ENCODE measurements around the gene RMDN2. TPM values are rescaled to one million over a fixed set of nuclear protein-coding genes. Genes with fewer than 3 reads are reported as not detected.
"Not testable (repeated sequence)": the region's sequence is repeated elsewhere in the genome, so short reads cannot be mapped to it uniquely, and the experiment has no call there.

RMDN2 gene
- total and polyA plus RNA-seq, 10 donors, result 10.8 to 57.1 (median 29.6) TPM

DNA sequence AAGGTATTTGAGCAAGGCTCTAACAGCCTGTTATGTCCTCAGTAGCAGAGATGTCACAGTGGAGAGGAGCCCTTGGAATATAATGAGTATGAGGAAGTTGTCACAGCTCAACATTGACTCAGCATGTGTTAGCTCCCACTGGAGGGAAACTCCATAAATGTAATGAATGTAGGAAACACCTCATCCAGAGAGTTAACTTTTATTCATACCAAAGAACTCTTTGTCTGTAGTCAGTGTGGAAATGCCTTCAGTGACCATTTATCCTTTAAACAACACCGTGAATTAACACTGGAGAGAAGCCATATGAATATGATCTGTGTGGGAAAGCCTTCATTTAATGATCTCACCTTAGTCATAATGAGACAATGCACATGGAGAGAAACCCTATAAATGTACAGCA lies 91.1 kb downstream of the RMDN2 start:
- peaks cover 0 to 51% (median 2%) of the 10 kb centered on the region in 6 donors for H3K36me3 ChIP-seq
- TF ChIP-seq, protein P1, sequence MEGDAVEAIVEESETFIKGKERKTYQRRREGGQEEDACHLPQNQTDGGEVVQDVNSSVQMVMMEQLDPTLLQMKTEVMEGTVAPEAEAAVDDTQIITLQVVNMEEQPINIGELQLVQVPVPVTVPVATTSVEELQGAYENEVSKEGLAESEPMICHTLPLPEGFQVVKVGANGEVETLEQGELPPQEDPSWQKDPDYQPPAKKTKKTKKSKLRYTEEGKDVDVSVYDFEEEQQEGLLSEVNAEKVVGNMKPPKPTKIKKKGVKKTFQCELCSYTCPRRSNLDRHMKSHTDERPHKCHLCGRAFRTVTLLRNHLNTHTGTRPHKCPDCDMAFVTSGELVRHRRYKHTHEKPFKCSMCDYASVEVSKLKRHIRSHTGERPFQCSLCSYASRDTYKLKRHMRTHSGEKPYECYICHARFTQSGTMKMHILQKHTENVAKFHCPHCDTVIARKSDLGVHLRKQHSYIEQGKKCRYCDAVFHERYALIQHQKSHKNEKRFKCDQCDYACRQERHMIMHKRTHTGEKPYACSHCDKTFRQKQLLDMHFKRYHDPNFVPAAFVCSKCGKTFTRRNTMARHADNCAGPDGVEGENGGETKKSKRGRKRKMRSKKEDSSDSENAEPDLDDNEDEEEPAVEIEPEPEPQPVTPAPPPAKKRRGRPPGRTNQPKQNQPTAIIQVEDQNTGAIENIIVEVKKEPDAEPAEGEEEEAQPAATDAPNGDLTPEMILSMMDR (IDR thresholded peaks at IDR 0.05 in 8 of 11, conservative IDR thresholded peaks at IDR 0.05 in 3 of 11), result no peak
- no peak for TF ChIP-seq POLR2AphosphoS5 (IDR thresholded peaks at IDR 0.05)
- H3K27ac ChIP-seq, result no peak overlapping the region
- intact Hi-C loops (cut with DNase I; ENCODE audit: low total_unique reads), result no loop called here
- no peaks in the 10 kb centered on the region for H3K27me3 ChIP-seq (replicated peaks in 1 of 7)
- peaks cover 0 to 9% (median 0%) of the 10 kb centered on the region in 8 donors for H3K9me3 ChIP-seq
- WGBS, 5 donors, result 89 to 98% (median 93%) methylated on average over 1 of the region's 1 CpG
- no peak for DNase-seq
- H3K4me1 ChIP-seq, result no peaks in the 10 kb centered on the region
- no peak overlapping the region for H3K4me3 ChIP-seq

DNA sequence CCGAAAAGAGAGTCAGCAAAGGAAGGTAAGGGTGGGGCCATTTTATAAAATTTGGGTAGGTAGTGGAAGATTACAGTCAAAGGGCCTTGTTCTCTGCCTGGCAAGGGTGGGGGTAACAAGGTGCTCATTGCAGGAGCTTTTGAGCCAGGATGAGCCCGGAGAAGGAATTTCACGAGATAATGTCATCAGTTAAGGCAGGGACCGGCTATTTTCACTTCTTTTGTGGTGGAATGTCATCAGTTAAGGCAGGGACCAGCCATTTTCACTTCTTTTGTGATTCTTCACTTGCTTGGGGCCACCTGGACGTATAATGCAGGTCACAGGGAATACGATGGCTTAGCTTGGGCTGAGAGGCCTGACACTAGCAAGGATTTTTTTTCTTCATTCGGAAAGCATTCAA lies 92.7 kb downstream of the RMDN2 start:
- intact Hi-C loops (cut with DNase I; ENCODE audit: low total_unique reads), result no loop called here
- Histone ChIP-seq H3K27me3 (replicated peaks in 1 of 7) (no peaks in the 10 kb centered on the region), H3K9me3 (peaks cover 0 to 9% (median 0%) of the 10 kb centered on the region in 8 donors), H3K36me3 (peaks cover 0 to 38% (median 2%) of the 10 kb centered on the region in 6 donors), H3K27ac (no peak overlapping the region), H3K4me3 (no peak overlapping the region), H3K4me1 (no peaks in the 10 kb centered on the region)
- WGBS, 5 donors, result 83 to 98% (median 86%) methylated on average over 7 of the region's 7 CpGs
- DNase-seq, result no peak
- TF ChIP-seq POLR2AphosphoS5 (IDR thresholded peaks at IDR 0.05), result no peak
- TF ChIP-seq, protein P1 (IDR thresholded peaks at IDR 0.05 in 8 of 11, conservative IDR thresholded peaks at IDR 0.05 in 3 of 11), result no peak
- TF ChIP-seq POLR2A (IDR thresholded peaks at IDR 0.05), result no peak

DNA sequence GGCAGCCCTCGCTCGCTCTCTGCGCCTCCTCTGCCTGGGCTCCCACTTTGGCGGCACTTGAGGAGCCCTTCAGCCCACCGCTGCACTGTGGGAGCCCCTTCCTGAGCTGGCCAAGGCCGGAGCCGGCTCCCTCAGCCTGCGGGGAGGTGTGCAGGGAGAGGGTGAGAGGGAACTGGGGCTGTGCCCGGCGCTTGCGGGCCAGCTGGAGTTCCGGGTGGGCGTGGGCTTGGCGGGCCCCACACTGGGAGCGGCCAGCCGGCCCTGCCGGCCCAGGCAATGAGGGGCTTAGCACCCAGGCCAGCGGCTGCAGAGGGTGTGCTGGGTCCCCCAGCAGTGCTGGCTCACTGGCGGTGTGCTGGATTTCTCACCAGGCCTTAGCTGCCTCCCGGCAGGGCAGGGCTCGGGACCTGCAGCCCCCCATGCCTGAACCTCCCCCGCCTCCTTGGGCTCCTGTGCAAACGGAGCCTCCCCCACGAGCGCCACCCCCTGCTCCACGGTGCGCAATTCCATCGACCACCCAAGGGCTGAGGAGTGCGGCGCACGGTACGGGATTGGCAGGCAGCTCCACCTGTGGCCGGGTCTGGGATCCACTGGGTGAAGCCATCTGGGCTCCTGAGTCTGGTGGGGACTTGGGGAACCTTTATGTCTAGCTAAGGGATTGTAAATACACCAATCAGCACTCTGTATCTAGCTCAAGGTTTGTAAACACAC lies 95.4 kb downstream of the RMDN2 start:
- H3K36me3 ChIP-seq, result peaks cover 0 to 25% (median 2%) of the 10 kb centered on the region in 6 donors
- DNase-seq; H3K9me3 ChIP-seq; H3K4me1 ChIP-seq; H3K27me3 ChIP-seq (replicated peaks in 1 of 7); intact Hi-C loops (cut with DNase I; ENCODE audit: low total_unique reads); H3K4me3 ChIP-seq; H3K27ac ChIP-seq: not testable (repeated sequence)
- WGBS, 5 donors, result 96 to 99% (median 97%) methylated on average over 6 to 33 of the region's 33 CpGs

DNA sequence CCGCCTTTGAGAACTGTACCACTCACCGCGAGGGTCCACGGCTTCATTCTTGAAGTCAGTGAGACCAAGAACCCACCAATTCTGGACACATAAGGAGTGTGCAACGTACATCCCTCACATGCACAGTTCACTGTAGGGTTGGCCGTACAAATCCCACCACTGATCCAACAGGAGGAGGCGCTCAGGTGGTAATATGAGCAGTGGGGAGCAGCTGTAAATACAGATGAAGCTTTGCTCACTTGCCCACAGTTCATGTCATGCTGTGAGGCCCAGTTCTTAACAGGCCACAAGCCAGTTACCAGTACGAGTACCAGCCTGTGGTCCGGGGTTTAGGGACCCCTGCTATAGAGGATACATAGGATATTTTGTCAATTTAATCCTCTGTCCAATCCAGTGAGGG lies 96.5 kb downstream of the RMDN2 start:
- TF ChIP-seq POLR2A (IDR thresholded peaks at IDR 0.05) (no peak), POLR2AphosphoS5 (IDR thresholded peaks at IDR 0.05) (no peak)
- TF ChIP-seq, protein P1 (IDR thresholded peaks at IDR 0.05 in 8 of 11, conservative IDR thresholded peaks at IDR 0.05 in 3 of 11), result no peak
- no peaks in the 10 kb centered on the region for H3K27me3 ChIP-seq (replicated peaks in 1 of 7)
- WGBS, 5 donors, result 85 to 96% (median 95%) methylated on average over 8 to 9 of the region's 9 CpGs
- H3K36me3 ChIP-seq, result peaks cover 0 to 18% (median 2%) of the 10 kb centered on the region in 6 donors
- H3K4me1 ChIP-seq, result no peaks in the 10 kb centered on the region
- H3K27ac ChIP-seq, result no peak overlapping the region
- peaks cover 0 to 9% (median 0%) of the 10 kb centered on the region in 8 donors for H3K9me3 ChIP-seq
- intact Hi-C loops (cut with DNase I; ENCODE audit: low total_unique reads), result no loop called here
- no peak overlapping the region for H3K4me3 ChIP-seq
- DNase-seq, result no peak
